DND-41 (cell line): ENCODE data around the gene INTS6.

ENCODE experiments used
- ATAC-seq: fragments of 200-7000 bp; cut with Tn5 transposase; 3 replicates; pipeline ENCODE4 v1.9.1; 2021; ENCODE audit warnings: low read depth; ENCODE audit not compliant: insufficient read depth
- DNase-seq: peaks from one replicate; pipeline ENCODE4 v3.0.0-alpha.2; 2020
- H2AFZ ChIP-seq: 2 replicates; pipeline ENCODE4 v1.6.0; 2012; ENCODE audit warnings: low read depth, low read length
- H3K27ac ChIP-seq: 2 replicates; pipeline ENCODE4 v1.5.1; 2012; ENCODE audit warnings: low read length, inconsistent platforms
- H3K27me3 ChIP-seq: fragments of 200-600 bp; sonication (generic); 2 replicates; pipeline ENCODE4 v1.6.0; 2012; ENCODE audit warnings: low read length, mild to moderate bottlenecking, inconsistent platforms; ENCODE audit not compliant: insufficient read depth, poor library complexity
- H3K36me3 ChIP-seq: 2 replicates; pipeline ENCODE4 v1.5.1; 2012; ENCODE audit warnings: low read length, inconsistent platforms; ENCODE audit not compliant: insufficient read depth
- H3K4me1 ChIP-seq: 2 replicates; pipeline ENCODE4 v1.5.1; 2012; ENCODE audit warnings: mild to moderate bottlenecking, low read length; ENCODE audit not compliant: insufficient read depth
- H3K4me2 ChIP-seq: 2 replicates; pipeline ENCODE4 v1.6.0; 2012; ENCODE audit warnings: mild to moderate bottlenecking, moderate library complexity, low read length, inconsistent platforms; ENCODE audit not compliant: insufficient read depth
- H3K4me3 ChIP-seq, 2 experiments: fragments of 200-600 bp in 1 of 2; shearing (Covaris generic) in 1 of 2; 2 replicates each; pipeline ENCODE4 v1.5.1; 2012 to 2016; ENCODE audit warnings: inconsistent platforms in 2 of 2, low read length in 2 of 2, mild to moderate bottlenecking in 2 of 2, low read depth in 1 of 2, moderate library complexity in 1 of 2
- H3K79me2 ChIP-seq: 2 replicates; pipeline ENCODE4 v1.6.0; 2012; ENCODE audit warnings: low read length, inconsistent platforms; ENCODE audit not compliant: insufficient read depth
- H3K9ac ChIP-seq: 2 replicates; pipeline ENCODE4 v1.6.0; 2012; ENCODE audit warnings: low read depth, mild to moderate bottlenecking, inconsistent platforms, low read length, moderate library complexity
- H3K9me3 ChIP-seq: 2 replicates; pipeline ENCODE4 v1.5.1; 2012; ENCODE audit warnings: low read length, moderate library complexity, mild to moderate bottlenecking, inconsistent platforms; ENCODE audit not compliant: insufficient read depth, severe bottlenecking
- H4K20me1 ChIP-seq: 2 replicates; pipeline ENCODE4 v1.6.0; 2012; ENCODE audit warnings: low read length; ENCODE audit not compliant: insufficient read depth
- EZH2 ChIP-seq: IDR thresholded peaks from 3 replicates; pipeline ENCODE4 v1.6.1; 2012; ENCODE audit warnings: borderline replicate concordance, low read depth, mild to moderate bottlenecking, moderate library complexity, low read length, inconsistent platforms; ENCODE audit not compliant: severe bottlenecking
- TF ChIP-seq, protein P1 (sequence below): IDR thresholded peaks from 2 replicates; pipeline ENCODE4 v1.5.1; 2012; ENCODE audit warnings: borderline replicate concordance, low read length, moderate library complexity, mild to moderate bottlenecking; ENCODE audit not compliant: poor library complexity, severe bottlenecking; ENCODE audit errors: extremely low read depth

Gene INTS6

DNA sequence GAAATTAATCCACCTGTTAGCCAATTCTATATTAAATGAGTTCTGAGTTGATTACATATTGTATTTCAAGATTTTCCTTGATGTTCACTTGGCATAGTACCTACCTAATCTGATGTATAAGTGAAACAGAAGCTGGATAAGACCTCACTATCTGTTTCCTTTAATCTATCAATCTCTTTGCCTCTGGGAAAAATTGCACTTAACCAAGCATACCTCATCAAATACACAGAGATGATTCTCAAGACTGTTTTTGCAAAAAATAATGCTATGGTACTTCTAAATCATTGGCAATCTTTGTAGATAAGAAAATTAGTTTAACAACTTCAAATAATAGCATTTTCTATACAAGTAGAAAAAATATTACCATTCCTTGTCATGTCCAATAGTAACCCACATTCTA lies 58.1 kb downstream of the INTS6 start:
- Histone ChIP-seq H3K79me2 (peaks cover 31% of the 10 kb centered on the region), H3K9ac (no peak overlapping the region), H3K9me3 (no peaks in the 10 kb centered on the region), H3K4me1 (no peaks in the 10 kb centered on the region), H3K36me3 (peaks cover 8% of the 10 kb centered on the region; the same call in 1 of the 2 replicates), H3K4me3 (no peak overlapping the region), H3K4me2 (no peak overlapping the region), H2AFZ (no peak overlapping the region), H3K27me3 (no peaks in the 10 kb centered on the region), H3K27ac (no peak overlapping the region), H4K20me1 (no peaks in the 10 kb centered on the region; the same call in 1 of the 2 replicates)
- ATAC-seq (no peak), DNase-seq (no peak)
- TF ChIP-seq, protein P1, sequence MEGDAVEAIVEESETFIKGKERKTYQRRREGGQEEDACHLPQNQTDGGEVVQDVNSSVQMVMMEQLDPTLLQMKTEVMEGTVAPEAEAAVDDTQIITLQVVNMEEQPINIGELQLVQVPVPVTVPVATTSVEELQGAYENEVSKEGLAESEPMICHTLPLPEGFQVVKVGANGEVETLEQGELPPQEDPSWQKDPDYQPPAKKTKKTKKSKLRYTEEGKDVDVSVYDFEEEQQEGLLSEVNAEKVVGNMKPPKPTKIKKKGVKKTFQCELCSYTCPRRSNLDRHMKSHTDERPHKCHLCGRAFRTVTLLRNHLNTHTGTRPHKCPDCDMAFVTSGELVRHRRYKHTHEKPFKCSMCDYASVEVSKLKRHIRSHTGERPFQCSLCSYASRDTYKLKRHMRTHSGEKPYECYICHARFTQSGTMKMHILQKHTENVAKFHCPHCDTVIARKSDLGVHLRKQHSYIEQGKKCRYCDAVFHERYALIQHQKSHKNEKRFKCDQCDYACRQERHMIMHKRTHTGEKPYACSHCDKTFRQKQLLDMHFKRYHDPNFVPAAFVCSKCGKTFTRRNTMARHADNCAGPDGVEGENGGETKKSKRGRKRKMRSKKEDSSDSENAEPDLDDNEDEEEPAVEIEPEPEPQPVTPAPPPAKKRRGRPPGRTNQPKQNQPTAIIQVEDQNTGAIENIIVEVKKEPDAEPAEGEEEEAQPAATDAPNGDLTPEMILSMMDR: no peak
- TF ChIP-seq EZH2: no peak

DNA sequence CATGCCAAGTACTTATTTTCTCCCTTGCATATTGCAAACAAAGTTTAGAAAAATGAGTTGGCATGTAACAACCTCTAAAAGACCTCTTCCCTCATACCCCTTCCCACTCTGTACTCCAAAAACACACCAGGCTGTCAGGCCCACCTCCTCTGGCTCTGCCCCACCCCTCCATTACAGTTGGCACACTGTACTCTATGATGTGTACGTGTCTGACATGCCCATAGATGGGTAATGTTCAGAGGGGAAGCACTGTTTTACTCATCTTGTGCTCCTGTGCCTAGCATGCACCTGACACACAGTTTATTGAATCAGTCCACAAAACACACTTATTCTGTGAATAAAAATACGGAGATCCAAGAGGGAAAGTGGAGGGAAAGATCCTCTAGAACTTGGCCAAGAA lies 67.7 kb downstream of the INTS6 start:
- Histone ChIP-seq H3K4me3 (no peak overlapping the region), H3K36me3 (peaks cover 33% of the 10 kb centered on the region; the same call in 1 of the 2 replicates), H3K9ac (no peak overlapping the region)

DNA sequence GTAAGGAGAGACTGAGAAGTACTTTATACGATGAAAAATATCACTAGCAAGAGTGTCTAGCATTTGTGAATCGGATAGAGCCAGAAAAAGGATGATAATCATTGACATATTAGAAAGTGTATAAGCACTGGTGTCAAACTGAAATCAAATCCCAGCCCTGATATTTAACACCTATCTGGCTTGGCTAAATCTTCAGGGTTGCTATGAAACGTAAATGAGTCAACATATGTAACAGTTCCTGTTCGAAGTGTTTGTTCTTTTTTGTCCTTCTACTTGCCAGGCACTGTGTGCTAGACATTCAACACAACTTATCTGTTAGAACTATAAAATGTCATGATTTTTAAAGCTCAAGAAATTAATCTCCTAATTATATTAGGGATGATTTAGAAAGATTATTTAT lies 72.6 kb downstream of the INTS6 start:
- H3K36me3 ChIP-seq: peaks cover 70% of the 10 kb centered on the region
- no peaks in the 10 kb centered on the region for H3K4me1 ChIP-seq
- DNase-seq (no peak), ATAC-seq (no peak)
- no peak overlapping the region for H3K4me3 ChIP-seq
- no peak overlapping the region for H3K27ac ChIP-seq
- no peaks in the 10 kb centered on the region for H3K27me3 ChIP-seq
- H4K20me1 ChIP-seq: no peaks in the 10 kb centered on the region
- no peak overlapping the region for H3K9ac ChIP-seq
- H2AFZ ChIP-seq: no peak overlapping the region
- H3K79me2 ChIP-seq: no peaks in the 10 kb centered on the region
- no peak overlapping the region for H3K4me2 ChIP-seq
- no peak for TF ChIP-seq EZH2
- TF ChIP-seq, protein P1: no peak
- no peaks in the 10 kb centered on the region for H3K9me3 ChIP-seq

More for the DNA sequence above, 67.7 kb downstream of the INTS6 start:
- no peak for DNase-seq
- Histone ChIP-seq H3K4me2 (no peak overlapping the region), H4K20me1 (no peaks in the 10 kb centered on the region), H3K9me3 (no peaks in the 10 kb centered on the region), H2AFZ (no peak overlapping the region), H3K79me2 (no peaks in the 10 kb centered on the region), H3K27ac (no peak overlapping the region), H3K27me3 (no peaks in the 10 kb centered on the region), H3K4me1 (no peaks in the 10 kb centered on the region)
- no peak for TF ChIP-seq EZH2
- TF ChIP-seq, protein P1: no peak
- no peak for ATAC-seq

DNA sequence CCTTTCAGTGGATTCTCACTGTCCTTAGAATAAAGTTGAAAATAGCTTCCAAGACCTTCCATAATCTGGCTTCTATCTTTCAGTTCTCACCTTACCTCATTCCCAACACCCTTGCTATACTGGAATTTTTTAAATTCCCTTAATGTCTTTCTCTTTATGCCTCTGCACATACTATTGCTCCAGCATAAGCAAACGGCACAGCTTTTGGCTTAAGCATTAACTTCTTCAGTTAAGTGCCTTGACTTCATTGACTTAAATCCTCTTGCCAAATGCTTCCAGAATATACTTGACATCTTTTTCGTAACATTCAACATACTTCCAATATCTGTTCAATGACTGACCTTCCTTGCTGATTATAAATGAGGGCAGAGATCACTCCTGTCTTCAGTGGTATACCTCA lies 79.4 kb downstream of the INTS6 start:
- TF ChIP-seq EZH2: no peak
- TF ChIP-seq, protein P1: no peak
- no peaks in the 10 kb centered on the region for H3K4me1 ChIP-seq
- H3K27me3 ChIP-seq: no peaks in the 10 kb centered on the region
- no peaks in the 10 kb centered on the region for H3K9me3 ChIP-seq
- no peaks in the 10 kb centered on the region for H3K79me2 ChIP-seq
- peaks cover 90% of the 10 kb centered on the region for H3K36me3 ChIP-seq
- no peak for ATAC-seq
- H3K9ac ChIP-seq: no peak overlapping the region
- DNase-seq: no peak
- H3K27ac ChIP-seq: no peak overlapping the region
- no peak overlapping the region for H3K4me3 ChIP-seq
- no peak overlapping the region for H3K4me2 ChIP-seq
- H4K20me1 ChIP-seq: no peaks in the 10 kb centered on the region
- no peak overlapping the region for H2AFZ ChIP-seq
